T-helper 9 cell (primary cell): ENCODE measurements around the gene TRA2A.
"Not testable (repeated sequence)": the region's sequence is repeated elsewhere in the genome, so short reads cannot be mapped to it uniquely, and the experiment has no call there.

Source experiments
- DNase-seq: peaks from one replicate; pipeline ENCODE4 v3.0.0-alpha.2; 2020
- total RNA-seq, 2 donors: gene quantifications; one replicate each; lab custom pipeline; 2026; lab: John Stamatoyannopoulos, UW

The TRA2A gene
- total RNA-seq, result 63.9 to 200 reads per million in 2 donors

GRCh38 chr7:23531794-23532489 lies at the start of gene TRA2A:
Gene TRA2A, minus strand, starts transcription at chr7:23531981. Its CDS starts 157 bp downstream, at chr7:23531824.
- peak; percentile 96 for DNase-seq

DNA sequence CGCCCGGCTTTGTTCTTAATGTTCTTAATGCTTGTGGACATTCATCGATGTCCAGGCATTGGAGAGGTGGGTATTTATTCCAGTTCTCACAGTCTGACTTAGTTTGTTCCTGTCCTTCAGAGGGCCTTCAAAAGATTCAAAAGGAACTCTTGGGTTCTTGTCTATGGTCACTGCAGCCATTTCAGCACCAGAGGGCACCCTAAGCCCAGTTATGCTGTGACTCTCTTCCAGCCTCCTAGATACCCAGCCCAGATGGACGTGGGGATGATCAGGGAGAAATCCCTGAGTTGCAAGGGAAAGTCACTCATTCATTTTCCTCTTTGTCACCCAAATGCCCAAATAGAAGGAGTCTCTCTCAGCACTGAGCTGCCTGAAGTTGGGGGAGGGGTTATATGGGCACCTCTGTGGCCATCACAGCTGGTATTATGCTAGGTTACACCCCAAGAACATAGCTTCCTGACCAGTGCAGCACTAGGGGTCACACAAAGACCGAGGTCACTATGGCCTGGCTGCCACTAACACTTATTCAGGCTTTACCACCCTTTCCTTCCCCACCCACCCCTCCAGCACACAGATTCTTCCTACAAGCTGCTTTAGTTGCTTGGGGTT lies 38.9 kb upstream of the TRA2A start:
- DNase-seq, result peak; percentile 59

DNA sequence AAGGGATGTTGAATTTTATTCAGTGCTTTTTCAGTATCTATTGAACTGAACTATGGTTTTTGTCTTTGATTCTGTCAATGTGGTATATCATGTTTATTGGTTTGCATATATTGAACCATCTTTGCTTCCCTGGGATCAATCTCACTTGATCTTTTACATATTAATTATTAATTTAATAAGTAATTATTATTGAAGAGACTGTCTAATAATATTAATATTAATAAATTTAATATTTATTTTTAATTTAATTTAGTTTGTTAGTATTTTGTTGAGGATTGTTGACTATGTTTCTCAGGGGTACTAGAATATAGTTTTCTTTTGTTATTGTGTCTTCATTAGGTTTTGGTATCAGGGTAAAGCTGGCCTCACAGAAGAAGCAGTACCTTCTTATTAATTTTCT lies 26.5 kb upstream of the TRA2A start:
- no peak for DNase-seq

GRCh38 chr7:23547662-23548061 lies 15.9 kb upstream of the TRA2A start:
- DNase-seq, result no peak

GRCh38 chr7:23546897-23547572 lies 15.3 kb upstream of the TRA2A start:
- peak; percentile 57 for DNase-seq

- DNase-seq, result no peak
These were observed 13.7 kb upstream of the TRA2A start for GRCh38 chr7:23545493-23545892.

GRCh38 chr7:23544913-23545354 lies 13.2 kb upstream of the TRA2A start:
- DNase-seq, result no peak

DNA sequence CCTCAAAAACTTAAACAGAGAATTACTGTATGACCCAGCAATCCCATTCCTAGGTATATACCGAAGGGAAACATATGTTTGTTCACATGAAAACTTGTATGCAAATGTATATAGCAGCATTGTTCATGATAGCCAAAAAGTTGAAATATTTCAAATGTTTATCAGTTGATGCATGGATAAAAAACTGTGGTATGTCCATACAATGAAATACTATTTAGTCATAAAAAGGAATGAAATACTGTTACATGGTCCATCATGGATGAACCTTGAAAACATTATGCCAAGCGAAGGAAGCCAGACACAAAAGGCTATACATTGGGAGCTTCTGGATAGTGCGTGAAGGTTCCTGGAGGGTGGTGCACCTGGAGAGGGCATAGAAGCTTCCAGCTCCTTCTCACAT lies 11.0 kb upstream of the TRA2A start:
- DNase-seq, result no peak

DNA sequence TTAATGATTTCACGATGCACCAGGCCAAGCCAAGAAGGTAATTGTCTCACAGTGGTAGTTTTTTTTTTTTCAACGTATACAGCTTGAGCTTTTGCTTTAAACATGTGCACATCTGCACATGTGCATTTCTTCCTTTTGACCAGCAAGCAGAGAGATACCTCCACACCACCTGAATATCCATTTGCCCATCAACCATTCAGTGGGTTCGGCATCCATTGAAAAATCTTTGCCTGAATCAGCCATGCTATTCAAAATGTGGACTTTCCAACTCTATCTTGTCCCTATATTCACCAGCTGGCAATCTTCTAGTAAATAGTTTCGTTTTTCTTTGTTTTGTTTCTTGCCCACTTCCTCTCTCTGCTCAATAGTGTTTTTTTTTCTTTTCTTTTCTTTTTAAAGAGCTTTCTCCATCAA lies 7.7 kb upstream of the TRA2A start:
- no peak for DNase-seq

DNA sequence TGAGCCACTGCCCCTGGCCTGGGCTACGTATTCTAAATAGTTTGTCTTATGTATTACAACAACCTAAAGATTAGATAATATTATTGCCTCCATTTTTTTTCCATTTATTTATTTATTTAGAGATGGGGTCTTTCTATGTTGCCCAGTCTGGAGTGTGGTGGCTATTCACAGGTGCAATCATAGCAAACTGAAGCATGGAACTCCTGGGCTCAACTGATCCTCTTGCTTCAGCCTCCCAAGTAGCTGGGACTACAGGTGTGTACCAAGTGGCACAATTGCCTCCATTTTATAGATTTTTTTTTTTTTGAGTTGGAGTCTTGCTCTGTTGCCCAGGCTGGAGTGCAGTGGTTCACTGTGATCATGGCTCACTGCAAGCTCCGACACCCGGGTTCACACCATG lies 6.5 kb upstream of the TRA2A start:
- DNase-seq, result no peak

DNA sequence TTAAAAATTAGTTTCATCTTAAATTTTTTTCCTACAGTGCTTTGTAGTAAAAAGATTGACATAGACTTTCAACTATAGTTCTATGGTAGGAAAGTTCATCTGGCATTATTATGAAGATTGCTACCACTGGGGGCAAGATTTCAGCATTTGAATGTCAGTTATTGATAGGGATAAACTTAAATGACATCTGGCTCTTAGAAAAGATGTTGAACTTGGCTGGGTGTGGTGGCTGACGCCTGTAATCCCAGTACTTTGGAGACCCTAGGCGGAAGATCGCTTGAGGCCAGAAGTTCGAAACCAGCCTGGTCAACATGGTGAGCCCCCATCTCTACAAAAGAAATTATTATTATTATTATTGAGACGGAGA lies 1.4 kb upstream of the TRA2A start:
- DNase-seq, result no peak

GRCh38 chr7:23532490-23533237 lies 883 bp upstream of the TRA2A start:
- no peak for DNase-seq

GRCh38 chr7:23531050-23531793 lies 559 bp downstream of the TRA2A start:
- peak; percentile 38 for DNase-seq

- no peak for DNase-seq
These were observed 1.4 kb downstream of the TRA2A start for GRCh38 chr7:23530405-23530804.

DNA sequence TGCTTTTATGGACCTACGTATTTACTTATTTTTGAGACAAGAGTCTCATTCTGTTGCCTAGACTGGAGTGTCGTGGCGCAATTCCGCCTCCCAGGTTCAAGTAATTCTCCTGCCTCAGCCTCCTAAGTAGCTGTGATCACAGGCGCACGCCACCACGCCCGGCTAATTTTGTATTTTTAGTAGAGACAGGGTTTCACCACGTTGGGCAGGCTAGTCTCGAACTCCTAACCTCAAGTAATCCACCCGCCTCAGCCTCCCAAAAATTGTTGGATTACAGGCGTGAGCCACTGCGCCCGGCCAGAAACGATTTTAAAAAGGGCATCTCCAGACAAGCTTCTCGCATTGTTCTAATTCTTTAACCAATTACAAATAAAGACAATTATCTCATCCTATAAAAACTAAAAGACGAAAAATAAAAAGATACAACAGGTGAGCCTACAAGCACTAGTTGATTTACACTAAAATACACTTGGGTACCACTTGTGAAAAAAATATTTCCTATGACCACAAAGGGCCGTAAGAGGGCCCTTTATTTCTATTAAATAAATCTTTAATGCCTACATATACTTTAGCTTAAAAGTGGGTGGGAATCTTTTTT lies 2.4 kb downstream of the TRA2A start:
- DNase-seq, result no peak

GRCh38 chr7:23525611-23526010 lies 6.2 kb downstream of the TRA2A start:
- not testable (repeated sequence) for DNase-seq

GRCh38 chr7:23524473-23524872 lies 7.3 kb downstream of the TRA2A start:
- no peak for DNase-seq

DNA sequence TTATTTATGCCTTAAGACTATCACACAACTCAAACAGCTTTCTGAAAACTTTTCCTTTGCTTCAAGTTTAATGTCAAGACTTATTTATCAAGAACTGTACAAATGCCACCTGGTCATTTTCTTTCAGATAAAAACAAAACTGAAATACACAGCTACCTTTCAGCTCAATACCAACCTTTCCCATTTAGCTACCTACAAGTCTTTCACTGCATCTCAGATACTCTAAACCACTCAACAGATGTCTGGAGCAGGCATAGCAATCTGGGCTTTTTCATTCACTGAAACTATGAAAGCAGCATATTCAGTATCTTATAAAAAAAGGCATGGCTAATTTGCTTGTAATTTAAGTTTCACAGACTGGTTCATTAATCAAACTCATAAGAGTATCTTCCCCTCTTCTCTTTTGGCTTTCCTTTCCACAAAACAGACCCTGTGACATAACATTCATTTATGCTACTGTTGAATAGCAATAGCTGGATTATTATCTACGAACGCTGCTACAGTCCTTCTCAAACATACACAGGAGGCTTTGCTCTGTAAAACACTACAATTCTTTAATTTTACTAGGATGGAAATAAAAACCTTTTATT lies 8.2 kb downstream of the TRA2A start:
- DNase-seq, result no peak

DNA sequence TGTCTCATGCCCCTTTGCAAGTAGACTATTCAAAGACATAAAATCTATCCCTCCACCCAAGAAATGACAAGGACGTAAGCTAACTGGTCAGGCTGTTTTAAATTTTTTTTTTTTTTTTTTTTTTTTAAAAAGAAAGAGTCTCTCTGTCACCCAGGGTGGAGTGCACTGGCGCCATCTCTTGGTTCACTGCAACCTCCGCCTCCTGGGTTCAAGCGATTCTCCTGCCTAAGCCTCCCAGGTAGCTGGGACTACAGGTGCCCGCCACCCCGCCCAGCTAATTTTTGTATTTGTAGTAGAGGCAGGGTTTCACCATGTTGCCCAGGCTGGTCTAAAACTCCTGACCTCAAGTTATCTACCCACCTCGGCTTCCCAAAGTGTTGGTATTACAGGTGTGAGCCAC lies 11.2 kb downstream of the TRA2A start:
- no peak for DNase-seq

- DNase-seq, result no peak
These were observed 17.0 kb downstream of the TRA2A start for GRCh38 chr7:23514755-23515154.

GRCh38 chr7:23513746-23514145 lies 18.0 kb downstream of the TRA2A start:
- not testable (repeated sequence) for DNase-seq

DNA sequence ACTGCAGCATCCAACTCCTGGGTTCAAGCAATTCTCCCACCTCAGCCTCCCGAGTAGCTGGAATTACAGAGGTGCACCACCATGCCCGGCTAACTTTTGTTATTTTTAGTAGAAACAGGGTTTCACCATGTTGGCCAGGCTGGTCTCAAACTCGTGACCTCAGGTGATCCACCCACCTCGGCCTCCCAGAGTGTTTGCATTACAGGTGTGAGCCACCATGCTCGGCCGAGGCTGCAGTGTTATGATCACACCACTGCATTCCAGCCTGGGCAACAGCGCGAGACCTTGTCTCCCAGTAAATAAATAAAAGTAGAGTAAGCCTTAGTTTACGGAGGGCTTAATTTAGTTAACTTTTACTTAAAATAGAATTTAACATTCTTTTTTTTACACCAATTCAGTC lies 37.8 kb downstream of the TRA2A start:
- no peak for DNase-seq
